Ishikawa (cell line): ENCODE measurements around the gene CYP2B6.

Experiments used
- CEBPB ChIP-seq: IDR thresholded peaks from 2 replicates; pipeline ENCODE4 v1.6.1; 2012
- CREB1 ChIP-seq: IDR thresholded peaks from 2 replicates; pipeline ENCODE4 v1.6.1; 2012; ENCODE audit warnings: low read depth
- EP300 ChIP-seq: IDR thresholded peaks from 2 replicates; pipeline ENCODE4 v1.6.1; 2012; ENCODE audit warnings: borderline replicate concordance
- FOXM1 ChIP-seq: IDR thresholded peaks from 2 replicates; pipeline ENCODE4 v1.6.1; 2012; ENCODE audit warnings: low read depth, borderline replicate concordance
- NFIC ChIP-seq: IDR thresholded peaks from 2 replicates; pipeline ENCODE4 v1.6.1; 2012
- RAD21 ChIP-seq: IDR thresholded peaks from 2 replicates; pipeline ENCODE4 v1.6.1; 2012; ENCODE audit warnings: low read depth
- TAF1 ChIP-seq: IDR thresholded peaks from 2 replicates; pipeline ENCODE4 v1.6.1; 2012; ENCODE audit warnings: low read depth, mild to moderate bottlenecking
- TCF12 ChIP-seq: IDR thresholded peaks from 2 replicates; pipeline ENCODE4 v1.6.1; 2012; ENCODE audit warnings: low read depth
- TEAD4 ChIP-seq: IDR thresholded peaks from 2 replicates; pipeline ENCODE4 v1.6.1; 2012
- USF1 ChIP-seq: IDR thresholded peaks from 2 replicates; pipeline ENCODE4 v1.6.1; 2012
- YY1 ChIP-seq: IDR thresholded peaks from 2 replicates; pipeline ENCODE4 v1.6.1; 2012; ENCODE audit warnings: low read depth
- ZBTB7A ChIP-seq: IDR thresholded peaks from 2 replicates; pipeline ENCODE4 v1.6.1; 2012; ENCODE audit warnings: low read depth
- TF ChIP-seq, protein P1 (sequence below): IDR thresholded peaks from 2 replicates; pipeline ENCODE4 v1.6.1; 2012
- TF ChIP-seq, protein P2 (sequence below): IDR thresholded peaks from 2 replicates; pipeline ENCODE4 v1.6.1; 2012; ENCODE audit warnings: low read depth, mild to moderate bottlenecking

DNA sequence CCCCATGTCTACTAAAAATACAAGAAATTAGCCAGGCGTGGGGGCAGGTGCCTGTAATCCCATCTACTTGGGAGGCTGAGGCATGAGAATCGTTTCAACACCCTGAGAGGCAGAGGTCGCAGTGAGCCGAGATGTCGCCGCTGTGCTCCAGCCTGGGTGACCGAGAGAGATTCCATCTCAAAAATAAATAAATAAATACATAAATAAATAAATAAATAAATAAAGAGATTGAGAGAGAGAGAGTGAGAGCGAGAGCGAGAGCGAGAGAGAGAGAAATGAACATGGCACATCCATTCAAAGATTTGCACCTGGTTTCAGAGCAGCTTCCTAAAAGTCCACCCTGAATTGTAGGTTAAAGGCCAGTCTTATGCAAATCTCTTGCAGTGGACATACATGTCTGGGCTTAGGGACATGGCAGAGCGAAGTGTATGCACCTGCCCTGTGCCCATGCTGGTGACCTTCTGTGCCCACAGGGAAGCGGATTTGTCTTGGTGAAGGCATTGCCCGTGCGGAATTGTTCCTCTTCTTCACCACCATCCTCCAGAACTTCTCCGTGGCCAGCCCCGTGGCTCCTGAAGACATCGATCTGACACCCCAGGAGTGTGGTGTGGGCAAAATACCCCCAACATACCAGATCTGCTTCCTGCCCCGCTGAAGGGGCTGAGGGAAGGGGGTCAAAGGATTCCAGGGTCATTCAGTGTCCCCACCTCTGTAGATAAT is 42.3 kb upstream of the CYP2B6 start:
- TF ChIP-seq, protein P1, sequence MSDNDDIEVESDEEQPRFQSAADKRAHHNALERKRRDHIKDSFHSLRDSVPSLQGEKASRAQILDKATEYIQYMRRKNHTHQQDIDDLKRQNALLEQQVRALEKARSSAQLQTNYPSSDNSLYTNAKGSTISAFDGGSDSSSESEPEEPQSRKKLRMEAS, result no peak
- no peak for TF ChIP-seq TEAD4
- no peak for TF ChIP-seq FOXM1
- no peak for TF ChIP-seq EP300
- no peak for TF ChIP-seq YY1
- TF ChIP-seq, protein P2, sequence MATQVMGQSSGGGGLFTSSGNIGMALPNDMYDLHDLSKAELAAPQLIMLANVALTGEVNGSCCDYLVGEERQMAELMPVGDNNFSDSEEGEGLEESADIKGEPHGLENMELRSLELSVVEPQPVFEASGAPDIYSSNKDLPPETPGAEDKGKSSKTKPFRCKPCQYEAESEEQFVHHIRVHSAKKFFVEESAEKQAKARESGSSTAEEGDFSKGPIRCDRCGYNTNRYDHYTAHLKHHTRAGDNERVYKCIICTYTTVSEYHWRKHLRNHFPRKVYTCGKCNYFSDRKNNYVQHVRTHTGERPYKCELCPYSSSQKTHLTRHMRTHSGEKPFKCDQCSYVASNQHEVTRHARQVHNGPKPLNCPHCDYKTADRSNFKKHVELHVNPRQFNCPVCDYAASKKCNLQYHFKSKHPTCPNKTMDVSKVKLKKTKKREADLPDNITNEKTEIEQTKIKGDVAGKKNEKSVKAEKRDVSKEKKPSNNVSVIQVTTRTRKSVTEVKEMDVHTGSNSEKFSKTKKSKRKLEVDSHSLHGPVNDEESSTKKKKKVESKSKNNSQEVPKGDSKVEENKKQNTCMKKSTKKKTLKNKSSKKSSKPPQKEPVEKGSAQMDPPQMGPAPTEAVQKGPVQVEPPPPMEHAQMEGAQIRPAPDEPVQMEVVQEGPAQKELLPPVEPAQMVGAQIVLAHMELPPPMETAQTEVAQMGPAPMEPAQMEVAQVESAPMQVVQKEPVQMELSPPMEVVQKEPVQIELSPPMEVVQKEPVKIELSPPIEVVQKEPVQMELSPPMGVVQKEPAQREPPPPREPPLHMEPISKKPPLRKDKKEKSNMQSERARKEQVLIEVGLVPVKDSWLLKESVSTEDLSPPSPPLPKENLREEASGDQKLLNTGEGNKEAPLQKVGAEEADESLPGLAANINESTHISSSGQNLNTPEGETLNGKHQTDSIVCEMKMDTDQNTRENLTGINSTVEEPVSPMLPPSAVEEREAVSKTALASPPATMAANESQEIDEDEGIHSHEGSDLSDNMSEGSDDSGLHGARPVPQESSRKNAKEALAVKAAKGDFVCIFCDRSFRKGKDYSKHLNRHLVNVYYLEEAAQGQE, result no peak
- no peak for TF ChIP-seq USF1
- TF ChIP-seq CREB1, result no peak
- no peak for TF ChIP-seq TCF12
- TF ChIP-seq RAD21, result no peak
- TF ChIP-seq NFIC, result no peak
- TF ChIP-seq TAF1, result no peak
- no peak for TF ChIP-seq CEBPB
- no peak for TF ChIP-seq ZBTB7A
